Pancreas (tissue), 10 donors: ENCODE data around the gene MAP2. TPM values are rescaled to one million over a fixed set of nuclear protein-coding genes. Genes with fewer than 3 reads are reported as not detected.

Experiments
- ATAC-seq, 4 donors: fragments of 200-7000 bp; cut with Tn5 transposase; one replicate each; pipeline versions ENCODE4 v1.8.0 to v1.9.1; 2020; ENCODE audit warnings: mild to moderate bottlenecking in 4 of 4, moderate library complexity in 4 of 4
- DNase-seq, 6 donors: peaks; one replicate each; pipeline ENCODE4 v3.0.0-alpha.2; 2020
- FAIRE-seq: peaks from 2 replicates; lab custom pipeline; 2012; peaks lifted over from hg19 to GRCh38; lab: Jason Lieb, UNC
- H3K27ac ChIP-seq, 4 donors: fragments of 200-600 bp; sonication (generic); 1 replicate in 3 of 4; 2 replicates in 1 of 4; pipeline versions ENCODE4 v1.5.0 to v1.8.0; 2020
- H3K27me3 ChIP-seq, 4 donors: fragments of 200-600 bp; one replicate each; pipeline ENCODE4 v1.8.0; 2021
- H3K36me3 ChIP-seq, 3 donors: fragments of 200-600 bp; sonication (generic) in 1 of 3; one replicate each; pipeline versions ENCODE4 v1.5.0 to v1.8.0; 2020 to 2021
- H3K4me1 ChIP-seq, 3 donors: fragments of 200-600 bp; one replicate each; pipeline ENCODE4 v1.8.0; 2021
- H3K4me3 ChIP-seq, 4 donors: fragments of 200-600 bp; sonication (generic) in 2 of 4; one replicate each; pipeline versions ENCODE4 v1.5.0 to v1.8.0; 2020 to 2021
- H3K9me3 ChIP-seq, 4 donors: fragments of 200-600 bp; one replicate each; pipeline ENCODE4 v1.8.0; 2021
- WGBS, 2 donors: extraction: QIAGEN DNeasy Blood & Tissue Kit; methylation state at CpG; one replicate each; pipeline ENCODE4 v1.1.7; 2013; 5-methylcytosine and 5-hydroxymethylcytosine counted together
- intact Hi-C, 3 donors: fragments of 100-400 bp; cut with DNase I; formaldehyde crosslinking; loops; one replicate each; pipeline versions ENCODE4 v1.11.1 to v1.14.2; 2022
- polyA plus RNA-seq, 2 donors: library from polyadenylated mRNA; stranded (reverse); fragments of 200-250 nt; gene quantifications; one replicate each; pipeline ENCODE4 v1.2.3, GENCODE V29; 2013
- total RNA-seq, 6 donors: library from RNA; stranded (reverse); fragmentation: NEBNext Ultra II Directional in 4 of 6; extraction: Animal tissue kit (Norgen Biotek cat#: 25700) in 4 of 6; gene quantifications; one replicate each; pipeline versions ENCODE4 v1.2.1 to v1.2.4, GENCODE V29; 2021 to 2023
- TF ChIP-seq, protein P1 (sequence below), 4 donors: fragments of 200-600 bp; sonication (generic) in 3 of 4; IDR thresholded peaks; one replicate each; pipeline versions ENCODE4 v1.5.0 to v1.8.0; 2021; ENCODE audit warnings: antibody characterized with exemption in 4 of 4
- donor health status: healthy with polysubstance abuse.
- donor health status: DM: no; HTN: no; CAD: no; lungs with moderate emphysema.
- donor health status: DM: no; HTN: no; CAD: no.
- donor health status: control.
- donor health status: control.
- donor health status: Bipolar disorder and iron deficiency.
- donor health status: DM: yes; HTN: yes; CAD: no.
- donor health status: DM: no; HTN: no; CAD: no.
- donor health status: DM: no; HTN: no; CAD: no.
- donor health status: DM: yes; HTN: yes; CAD: no.

MAP2 gene
- total and polyA plus RNA-seq, 8 donors: 6.9 to 23.9 (median 11.2) TPM

DNA sequence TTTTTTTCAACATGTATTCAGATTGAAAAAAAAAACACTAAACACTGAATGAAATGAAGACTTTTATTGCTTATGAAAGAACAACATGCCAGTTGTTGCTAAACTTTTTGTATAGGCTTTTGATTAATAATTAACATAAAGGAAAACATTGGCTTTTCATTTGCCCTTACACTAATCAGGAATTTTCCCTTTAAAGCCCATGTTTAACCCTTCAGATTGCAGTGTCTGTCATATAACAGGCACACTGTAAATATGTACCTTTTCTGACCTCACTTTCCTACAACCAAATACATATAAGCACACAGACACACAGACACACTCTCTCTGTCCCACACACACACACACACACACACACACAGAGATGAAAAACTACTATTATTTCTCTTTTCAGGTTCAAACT lies 84.4 kb downstream of the MAP2 start:
- intact Hi-C loops: no loop called here
- FAIRE-seq: no peak
- H3K4me1 ChIP-seq: peaks cover 0 to 18% (median 6%) of the 10 kb centered on the region in 3 donors
- H3K27ac ChIP-seq: no peak overlapping the region
- no peaks in the 10 kb centered on the region for H3K9me3 ChIP-seq
- no peak overlapping the region for H3K4me3 ChIP-seq
- DNase-seq: no peak
- H3K36me3 ChIP-seq: no peaks in the 10 kb centered on the region
- TF ChIP-seq, protein P1, sequence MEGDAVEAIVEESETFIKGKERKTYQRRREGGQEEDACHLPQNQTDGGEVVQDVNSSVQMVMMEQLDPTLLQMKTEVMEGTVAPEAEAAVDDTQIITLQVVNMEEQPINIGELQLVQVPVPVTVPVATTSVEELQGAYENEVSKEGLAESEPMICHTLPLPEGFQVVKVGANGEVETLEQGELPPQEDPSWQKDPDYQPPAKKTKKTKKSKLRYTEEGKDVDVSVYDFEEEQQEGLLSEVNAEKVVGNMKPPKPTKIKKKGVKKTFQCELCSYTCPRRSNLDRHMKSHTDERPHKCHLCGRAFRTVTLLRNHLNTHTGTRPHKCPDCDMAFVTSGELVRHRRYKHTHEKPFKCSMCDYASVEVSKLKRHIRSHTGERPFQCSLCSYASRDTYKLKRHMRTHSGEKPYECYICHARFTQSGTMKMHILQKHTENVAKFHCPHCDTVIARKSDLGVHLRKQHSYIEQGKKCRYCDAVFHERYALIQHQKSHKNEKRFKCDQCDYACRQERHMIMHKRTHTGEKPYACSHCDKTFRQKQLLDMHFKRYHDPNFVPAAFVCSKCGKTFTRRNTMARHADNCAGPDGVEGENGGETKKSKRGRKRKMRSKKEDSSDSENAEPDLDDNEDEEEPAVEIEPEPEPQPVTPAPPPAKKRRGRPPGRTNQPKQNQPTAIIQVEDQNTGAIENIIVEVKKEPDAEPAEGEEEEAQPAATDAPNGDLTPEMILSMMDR (IDR thresholded peaks at IDR 0.05): no peak
- peak; percentile 29 to 76 (median 53) for ATAC-seq
- H3K27me3 ChIP-seq: no peaks in the 10 kb centered on the region

GRCh38 chr2:209511637-209512036 lies 87.8 kb downstream of the MAP2 start:
- ATAC-seq: no peak
- TF ChIP-seq, protein P1 (IDR thresholded peaks at IDR 0.05): no peak

GRCh38 chr2:209512971-209513370 lies 89.1 kb downstream of the MAP2 start:
- peaks cover 0 to 8% (median 3%) of the 10 kb centered on the region in 3 donors for H3K4me1 ChIP-seq
- H3K36me3 ChIP-seq: no peaks in the 10 kb centered on the region
- no peaks in the 10 kb centered on the region for H3K9me3 ChIP-seq
- no peak overlapping the region for H3K27ac ChIP-seq
- FAIRE-seq: no peak
- 88 to 90% methylated on average over 2 of the region's 2 CpGs for WGBS, 2 donors
- H3K27me3 ChIP-seq: no peaks in the 10 kb centered on the region
- TF ChIP-seq, protein P1 (IDR thresholded peaks at IDR 0.05): no peak
- no peak for ATAC-seq
- no peak overlapping the region for H3K4me3 ChIP-seq
- intact Hi-C loops: no loop called here
- no peak for DNase-seq

More at GRCh38 chr2:209511637-209512036, 87.8 kb downstream of the MAP2 start:
- H3K9me3 ChIP-seq: no peaks in the 10 kb centered on the region
- intact Hi-C loops: no loop called here
- H3K4me3 ChIP-seq: no peak overlapping the region
- no peak overlapping the region for H3K27ac ChIP-seq
- H3K36me3 ChIP-seq: no peaks in the 10 kb centered on the region
- FAIRE-seq (no peak), DNase-seq (no peak)
- peaks cover 0 to 18% (median 6%) of the 10 kb centered on the region in 3 donors for H3K4me1 ChIP-seq
- 79 to 95% methylated on average over 2 of the region's 2 CpGs for WGBS, 2 donors
- H3K27me3 ChIP-seq: no peaks in the 10 kb centered on the region

- no peaks in the 10 kb centered on the region for H3K36me3 ChIP-seq
- H3K9me3 ChIP-seq: no peaks in the 10 kb centered on the region
- DNase-seq: no peak
- no peaks in the 10 kb centered on the region for H3K4me1 ChIP-seq
- intact Hi-C loops: no loop called here
- TF ChIP-seq, protein P1 (IDR thresholded peaks at IDR 0.05): no peak
- FAIRE-seq: no peak
- H3K27me3 ChIP-seq: no peaks in the 10 kb centered on the region
- H3K4me3 ChIP-seq: no peak overlapping the region
- H3K27ac ChIP-seq: no peak overlapping the region
- ATAC-seq: no peak
- WGBS, 2 donors: 71 to 75% methylated on average over 5 of the region's 5 CpGs
Observed at GRCh38 chr2:209517436-209517835, 93.6 kb downstream of the MAP2 start.

- Histone ChIP-seq H3K9me3 (no peaks in the 10 kb centered on the region), H3K4me1 (no peaks in the 10 kb centered on the region), H3K36me3 (no peaks in the 10 kb centered on the region), H3K27ac (no peak overlapping the region), H3K4me3 (no peak overlapping the region), H3K27me3 (no peaks in the 10 kb centered on the region)
- DNase-seq: no peak
- TF ChIP-seq, protein P1 (IDR thresholded peaks at IDR 0.05): no peak
- no peak for ATAC-seq
- FAIRE-seq: no peak
- intact Hi-C loops: no loop called here
Observed at GRCh38 chr2:209519271-209519670, 95.4 kb downstream of the MAP2 start.
